Measurements from ENCODE around the gene ERBIN.
A peak's percentile ranks its signal among the peaks of the same experiment; 100 is the strongest.
"Not testable (repeated sequence)": the region's sequence is repeated elsewhere in the genome, so short reads cannot be mapped to it uniquely, and the experiment has no call there.

Gene ERBIN

DNA sequence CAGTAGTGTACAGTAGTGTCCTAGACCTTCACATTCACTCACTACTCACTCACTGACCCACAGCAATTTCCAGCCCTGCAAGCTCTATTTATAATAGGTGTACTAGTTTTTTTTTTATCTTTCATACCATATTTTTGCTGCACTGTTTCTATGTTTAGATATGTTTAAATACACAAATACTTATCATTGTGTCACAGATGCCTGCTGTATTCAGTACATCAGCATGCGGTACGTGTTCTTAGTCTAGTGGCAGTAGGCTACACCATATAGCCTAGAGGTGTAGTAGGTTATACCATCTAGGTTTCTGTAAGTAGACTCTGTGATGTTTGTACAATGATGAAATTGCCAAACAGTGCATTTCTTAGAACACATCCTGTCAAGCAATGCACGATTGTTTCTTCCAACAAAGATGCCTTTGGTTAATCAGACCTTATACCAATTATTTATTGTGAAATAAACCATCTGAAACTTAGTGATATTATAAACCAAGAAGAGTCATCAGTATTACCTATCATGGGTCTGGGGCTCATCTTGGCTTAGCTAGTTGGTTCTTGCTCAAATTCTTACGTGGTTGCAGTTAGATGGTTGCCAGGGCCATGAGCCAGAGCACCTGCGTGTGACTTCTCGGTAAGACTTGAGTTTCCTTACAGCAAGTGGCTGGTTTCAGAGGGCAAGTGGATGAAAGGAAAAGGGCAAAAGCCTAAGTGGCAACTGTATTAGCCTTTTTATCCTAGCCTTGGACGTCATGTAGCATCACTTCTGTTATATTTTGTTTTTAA lies 41.1 kb downstream of the ERBIN start:
- DNase-seq = no peak

DNA sequence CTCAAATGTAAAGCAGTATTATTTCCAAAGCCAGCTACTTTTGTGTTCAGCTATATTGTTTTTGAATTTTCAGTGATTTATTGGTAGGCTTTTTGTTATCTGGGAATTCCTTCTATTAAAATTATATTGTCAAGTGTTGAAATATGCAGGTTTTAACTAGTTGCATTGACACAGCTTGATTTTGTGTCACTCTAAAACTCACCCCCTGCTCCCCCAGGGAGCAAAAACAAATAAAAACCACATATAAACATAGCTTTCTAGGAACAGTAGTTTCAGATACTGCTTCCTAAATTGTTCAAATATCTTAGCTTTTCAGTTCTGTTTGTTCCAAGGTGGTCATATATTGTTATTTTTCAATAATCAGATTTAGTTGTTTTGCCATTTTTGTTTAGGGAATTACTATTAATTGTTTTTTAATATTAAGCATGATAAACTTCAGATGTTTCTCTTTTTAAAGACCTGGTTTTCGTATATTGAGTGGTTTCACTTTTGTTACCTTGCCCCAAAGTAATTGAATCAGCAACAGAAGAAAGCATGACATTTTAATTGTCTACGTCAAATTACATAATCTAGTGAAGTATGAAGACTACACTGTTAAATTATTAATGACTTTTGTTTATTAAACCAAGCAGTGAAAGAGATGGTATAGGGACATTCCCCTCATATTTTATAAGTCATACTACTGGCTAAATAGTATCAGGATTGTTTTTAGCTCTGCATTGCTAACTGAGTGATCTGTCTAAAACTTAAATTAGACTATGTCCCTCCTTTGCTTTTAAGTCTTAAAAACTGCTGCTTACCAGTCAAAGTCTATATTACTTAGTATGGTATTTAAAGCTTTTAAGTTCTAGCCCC lies 43.4 kb downstream of the ERBIN start:
- no peak for DNase-seq

DNA sequence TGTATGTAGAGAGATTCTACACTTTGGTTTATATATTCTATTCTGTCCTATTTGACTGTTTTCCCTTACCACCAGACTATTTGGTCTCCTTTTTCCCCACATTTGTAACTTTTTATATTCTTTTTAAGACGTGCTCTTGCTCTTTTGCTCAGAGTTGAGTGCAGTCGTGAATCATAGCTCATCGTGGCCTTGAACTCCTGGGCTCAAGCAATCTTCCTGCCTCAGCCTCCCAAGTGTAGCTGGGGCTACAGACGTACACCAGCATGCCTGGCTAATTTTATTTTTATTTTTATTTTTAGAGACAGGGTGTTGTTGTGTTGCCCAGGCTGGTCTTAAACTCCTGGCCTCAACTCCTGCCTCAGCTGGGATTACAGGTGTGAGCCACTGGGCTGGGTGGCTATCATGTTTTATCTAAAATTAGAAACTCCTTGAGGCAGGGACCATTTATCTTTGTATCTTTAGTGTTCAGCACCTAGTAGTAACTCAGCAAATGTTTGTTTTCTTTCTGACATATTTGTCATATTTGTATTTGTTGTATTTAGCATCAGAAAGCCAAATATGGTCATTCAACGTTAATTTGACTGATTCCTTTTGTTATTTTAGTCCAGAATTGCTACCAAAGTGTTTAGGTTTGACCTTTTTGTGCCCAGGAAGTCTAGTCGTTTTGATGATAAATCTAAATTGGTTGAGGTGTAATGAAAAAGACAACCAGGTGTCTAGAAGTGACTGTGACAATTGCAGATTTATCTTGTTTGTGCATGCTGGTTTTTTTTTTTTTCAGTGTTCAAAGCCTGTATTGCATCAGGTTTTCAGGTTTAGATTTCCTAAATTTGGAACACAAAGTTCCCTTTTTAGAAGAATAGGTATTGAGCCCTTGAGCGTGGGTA lies 44.3 kb downstream of the ERBIN start:
- no peak for DNase-seq

DNA sequence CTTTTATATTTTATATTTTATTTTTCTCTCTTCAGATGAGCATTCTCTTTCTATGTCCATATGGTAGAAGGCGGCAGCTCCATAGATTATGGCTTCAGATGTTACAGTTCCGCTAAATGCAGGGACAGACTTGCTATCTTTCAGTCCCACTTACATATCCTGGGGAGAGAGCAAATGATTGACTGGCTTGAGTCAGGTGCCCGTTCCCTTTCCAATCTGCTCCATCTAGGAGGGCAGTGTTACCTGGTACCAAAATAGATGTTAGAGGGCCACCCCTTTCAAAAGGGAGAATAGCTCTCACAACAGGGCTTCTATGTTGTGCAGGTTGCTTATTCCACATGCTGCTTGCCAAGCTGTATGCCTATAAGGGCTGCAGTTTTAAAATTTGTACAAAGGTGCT lies 45.3 kb downstream of the ERBIN start:
- no peak for DNase-seq

DNA sequence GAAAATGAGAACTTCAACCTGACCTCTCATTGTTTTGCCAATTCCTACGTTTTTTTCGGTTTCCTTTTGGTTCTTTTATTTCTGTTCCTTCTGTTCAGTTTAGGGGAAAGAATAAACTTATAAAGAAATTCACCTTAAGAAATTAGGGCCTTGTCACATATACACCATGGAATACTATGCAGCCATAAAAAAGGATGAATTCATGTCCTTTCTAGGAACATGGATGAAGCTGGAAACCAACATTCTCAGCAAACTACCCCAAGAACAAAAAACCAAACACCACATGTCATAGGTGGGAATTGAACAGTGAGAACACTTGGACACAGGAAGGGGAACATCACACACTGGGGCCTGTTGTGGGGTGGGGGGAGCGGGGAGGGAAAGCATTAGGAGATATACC lies 46.5 kb downstream of the ERBIN start:
- not testable (repeated sequence) for DNase-seq

DNA sequence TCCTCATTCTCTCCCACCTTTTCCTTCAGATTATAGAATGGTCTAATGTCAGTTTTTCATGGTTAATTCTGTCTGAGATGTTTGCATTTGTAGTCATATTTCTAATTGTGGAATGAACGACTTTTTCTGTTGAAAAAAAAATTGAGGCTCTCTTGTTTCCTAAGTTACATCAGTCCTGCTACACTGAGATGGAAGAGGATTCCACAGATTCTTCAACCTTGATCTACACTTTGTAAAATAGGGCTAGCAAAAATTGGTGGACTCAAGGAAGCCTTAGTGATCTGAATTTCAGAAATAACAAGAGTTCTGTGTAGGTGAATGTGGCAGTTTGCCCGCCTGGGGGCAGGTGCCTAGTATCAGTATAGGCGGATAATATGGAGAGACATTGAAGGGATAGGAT lies 51.9 kb downstream of the ERBIN start:
- no peak for DNase-seq

DNA sequence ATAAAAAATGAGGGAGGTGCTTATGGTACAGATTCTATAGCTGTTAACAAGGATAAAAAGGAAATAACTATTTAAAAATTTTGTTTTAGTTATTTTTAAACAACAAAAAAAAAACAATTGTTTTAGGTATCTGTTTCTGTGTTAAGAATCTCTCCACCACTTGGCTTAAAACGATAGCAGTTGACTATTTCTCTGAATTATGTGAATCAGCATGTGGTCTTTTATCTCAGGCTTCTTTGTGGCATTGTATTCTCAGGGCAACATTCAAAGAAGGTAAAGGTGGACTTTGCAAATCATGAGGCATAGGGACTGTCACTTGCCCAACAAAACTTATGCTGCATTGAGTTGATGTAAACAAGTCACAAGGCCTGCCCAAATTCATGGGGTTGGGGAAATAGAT lies 55.2 kb downstream of the ERBIN start:
- no peak for DNase-seq

DNA sequence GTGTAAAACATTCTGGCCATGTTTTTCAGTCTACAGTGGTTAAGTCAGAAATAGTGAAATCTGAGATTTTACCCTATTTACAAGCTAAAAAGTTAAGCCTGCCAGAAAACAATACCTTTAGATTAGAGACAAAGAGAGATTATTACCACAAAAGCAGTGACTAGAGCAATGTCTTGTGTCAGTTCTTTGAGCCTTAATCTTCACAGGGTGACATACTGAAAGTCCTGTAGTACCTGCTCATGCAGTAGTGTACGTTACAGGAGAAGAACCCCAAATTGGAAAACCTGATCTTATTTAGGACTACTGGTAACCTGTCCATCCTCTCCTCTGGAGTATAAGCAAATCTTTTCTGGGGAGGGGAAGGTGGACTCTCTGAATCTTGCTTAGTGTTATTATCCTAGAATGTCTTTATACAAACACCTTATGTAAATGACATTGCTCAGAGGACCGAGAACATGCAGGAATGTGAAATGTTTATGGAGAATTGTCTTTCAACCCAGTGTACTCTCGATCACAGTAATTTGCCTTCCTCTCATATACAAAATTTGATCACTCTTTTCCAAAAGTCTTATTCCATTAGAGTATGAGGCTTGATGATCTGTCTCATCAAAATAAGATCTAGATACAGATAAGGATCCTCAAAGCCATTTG lies 55.7 kb downstream of the ERBIN start:
- DNase-seq = no peak

DNA sequence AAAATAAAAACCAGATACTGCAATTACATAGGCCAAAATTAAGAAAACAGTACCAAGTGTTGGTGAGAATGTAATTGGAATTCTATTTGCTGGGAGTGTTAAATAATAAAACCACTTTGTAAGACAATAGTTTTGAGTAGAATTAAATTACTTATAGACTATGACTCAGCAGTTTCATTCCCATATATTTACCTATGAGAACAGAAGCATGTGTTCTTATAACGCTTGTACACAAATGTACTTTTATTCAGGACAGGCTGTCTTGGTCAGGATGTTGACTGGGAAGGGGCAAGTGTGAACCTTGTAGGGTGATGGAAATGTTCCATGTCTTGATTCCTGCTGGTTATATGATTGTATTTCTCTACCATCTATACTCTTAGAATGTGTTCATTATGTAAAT lies 56.3 kb downstream of the ERBIN start:
- no peak for DNase-seq

DNA sequence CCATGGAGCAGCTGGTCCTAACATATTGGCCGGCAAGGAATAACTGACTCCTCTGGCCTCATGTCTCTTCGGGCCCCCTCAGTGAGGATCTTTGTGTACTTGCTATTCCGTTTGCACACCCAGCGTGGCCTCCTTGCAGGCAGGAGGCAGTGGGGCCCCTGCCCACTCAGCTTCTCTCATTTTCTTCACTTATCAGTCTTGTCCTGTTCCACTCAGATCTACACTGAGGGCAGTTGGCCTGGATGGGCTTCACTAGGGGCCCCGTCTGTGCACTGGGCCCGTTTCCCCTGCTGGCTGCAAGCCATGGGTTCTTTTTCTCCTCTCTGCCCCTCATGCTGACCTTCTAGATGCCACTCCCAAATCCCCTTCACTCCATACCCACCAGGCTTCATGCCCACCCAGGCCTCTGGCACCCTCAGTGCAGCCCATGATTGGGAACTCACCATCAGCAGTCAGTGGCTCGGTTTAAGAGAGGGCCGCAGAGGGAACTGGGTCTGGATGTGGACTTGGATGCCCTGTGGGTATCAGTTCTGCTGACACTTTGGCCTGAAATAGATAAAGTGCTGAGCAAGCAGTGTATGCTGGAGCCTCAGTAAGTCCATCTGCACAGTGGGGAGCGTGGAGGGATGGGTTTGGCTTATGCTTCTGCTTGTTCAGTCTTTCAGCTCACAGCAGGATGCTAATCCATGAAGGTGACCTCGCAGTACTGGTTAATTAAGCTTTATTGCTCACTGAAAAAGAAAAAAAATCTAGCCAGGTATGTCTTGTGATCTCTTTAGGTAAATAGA lies 57.9 kb downstream of the ERBIN start:
- DNase-seq = no peak

DNA sequence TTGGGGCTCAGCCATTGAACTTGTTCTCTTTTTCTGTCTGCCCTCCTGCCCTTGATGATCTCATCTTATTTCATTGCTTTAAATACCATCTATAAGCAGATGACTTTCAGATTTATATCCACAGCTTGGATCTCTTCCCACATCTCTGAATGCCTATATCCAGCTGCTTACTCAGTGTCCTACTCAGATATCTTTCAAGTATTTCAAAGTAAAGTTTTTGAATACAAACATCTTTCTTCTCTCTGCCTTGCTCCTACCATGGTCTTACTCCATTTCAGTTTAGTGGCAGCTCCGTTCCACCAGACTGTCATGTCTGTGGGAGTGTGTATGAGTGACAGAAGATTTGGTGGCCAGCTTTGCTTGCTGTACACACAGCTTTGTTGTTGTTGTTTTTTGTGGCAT lies 59.7 kb downstream of the ERBIN start:
- peak in 1 of 2 donors; percentile 33 for DNase-seq

DNA sequence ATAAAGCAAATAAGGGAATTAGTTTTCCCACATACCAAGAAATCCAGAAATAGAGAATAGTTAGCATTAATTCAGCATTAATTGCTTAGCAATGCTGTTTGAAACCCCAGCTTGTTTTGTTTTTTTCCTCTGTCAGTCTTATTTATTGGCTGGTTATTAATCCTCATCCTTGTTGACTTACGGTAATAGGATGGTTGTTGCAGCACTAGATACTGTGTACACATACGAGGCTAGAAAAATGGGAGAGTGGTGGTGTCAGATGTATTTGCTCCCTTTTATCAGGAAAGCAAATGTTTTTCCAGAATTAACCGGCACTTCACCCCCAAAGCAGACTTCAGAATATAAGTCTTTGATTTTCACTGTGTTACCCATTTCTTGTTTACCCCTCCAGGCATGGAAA lies 60.4 kb downstream of the ERBIN start:
- DNase-seq = no peak

DNA sequence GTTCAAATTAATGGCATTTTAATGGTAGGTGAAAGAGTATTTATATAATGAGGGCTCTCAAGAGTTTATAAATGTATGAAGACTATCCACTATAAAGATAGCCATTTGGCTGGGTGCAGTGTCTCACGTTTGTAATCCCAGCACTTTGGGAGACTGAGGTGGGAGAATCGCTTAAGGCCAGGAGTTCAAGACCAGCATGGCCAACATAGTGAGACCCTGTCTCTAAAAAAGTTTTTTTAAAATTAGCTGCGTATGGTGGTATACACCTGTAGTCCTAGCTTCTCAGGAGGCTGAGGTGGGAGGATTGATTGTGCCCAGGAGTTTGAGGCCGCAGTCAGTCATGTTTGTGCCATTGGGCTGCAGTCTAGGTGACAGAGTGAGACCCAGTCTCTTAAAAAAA lies 61.6 kb downstream of the ERBIN start:
- no peak for DNase-seq

DNA sequence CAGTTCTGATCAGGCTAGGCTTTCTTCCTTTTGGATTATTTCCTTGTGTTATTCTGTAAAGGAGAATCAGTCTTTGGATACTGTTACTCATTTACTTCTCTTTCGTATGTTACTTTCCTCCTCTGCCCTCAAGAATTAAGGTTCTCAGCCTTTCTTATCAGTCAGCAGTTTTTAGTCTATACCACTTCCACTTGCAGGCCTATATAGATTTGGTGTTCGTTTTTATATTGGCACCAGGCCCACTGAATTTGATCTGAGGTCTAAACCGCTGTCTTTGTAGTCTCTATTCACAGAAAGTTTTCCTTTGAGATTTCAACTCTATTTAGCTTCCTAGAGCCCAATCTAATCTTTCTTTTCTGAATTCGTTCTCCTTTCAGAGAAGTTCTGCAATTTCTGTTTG lies 62.8 kb downstream of the ERBIN start:
- DNase-seq = no peak

DNA sequence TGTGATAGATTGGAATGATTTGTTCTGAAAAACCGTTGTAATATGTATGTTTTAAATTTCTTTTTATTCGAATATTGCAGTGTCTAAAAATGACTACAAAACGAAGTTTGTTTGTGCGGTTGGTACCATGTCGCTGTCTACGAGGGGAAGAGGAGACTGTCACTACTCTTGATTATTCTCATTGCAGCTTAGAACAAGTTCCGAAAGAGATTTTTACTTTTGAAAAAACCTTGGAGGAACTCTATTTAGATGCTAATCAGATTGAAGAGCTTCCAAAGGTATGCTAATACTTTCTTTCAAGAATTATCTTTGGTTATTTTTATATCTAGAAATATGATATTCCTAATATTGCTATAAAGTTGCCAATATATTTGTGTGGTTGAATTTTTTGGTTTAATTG lies 66.3 kb downstream of the ERBIN start:
- no peak for DNase-seq

DNA sequence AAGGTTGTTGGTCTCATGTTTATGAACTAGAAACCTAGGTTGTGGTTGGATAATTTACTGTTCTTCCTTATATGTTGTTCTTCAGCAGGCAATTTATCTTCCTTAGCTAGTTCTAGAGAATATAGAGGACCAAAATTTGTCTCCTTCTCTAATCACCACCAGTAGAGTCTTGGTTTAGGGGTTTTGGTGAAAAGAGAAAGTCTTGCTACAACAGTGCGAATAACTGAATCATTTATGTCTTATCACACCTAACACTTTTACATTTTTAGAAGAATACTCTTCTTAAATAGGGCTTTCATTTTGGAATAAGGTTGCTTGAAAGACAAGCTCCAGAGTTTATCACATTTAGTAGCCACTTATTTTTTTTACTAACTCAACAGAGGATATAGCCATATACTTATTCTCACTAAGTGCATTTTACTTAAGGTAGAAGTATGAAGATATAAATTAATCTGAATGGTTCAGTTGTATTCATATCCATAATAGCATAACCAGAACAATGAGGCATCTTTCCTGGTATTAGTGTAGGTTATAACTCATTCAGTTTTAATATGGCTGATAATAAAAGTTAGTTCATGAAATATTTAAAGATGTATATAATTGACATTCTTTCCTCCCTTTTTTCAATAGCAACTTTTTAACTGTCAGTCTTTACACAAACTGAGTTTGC lies 67.9 kb downstream of the ERBIN start:
- DNase-seq = no peak

DNA sequence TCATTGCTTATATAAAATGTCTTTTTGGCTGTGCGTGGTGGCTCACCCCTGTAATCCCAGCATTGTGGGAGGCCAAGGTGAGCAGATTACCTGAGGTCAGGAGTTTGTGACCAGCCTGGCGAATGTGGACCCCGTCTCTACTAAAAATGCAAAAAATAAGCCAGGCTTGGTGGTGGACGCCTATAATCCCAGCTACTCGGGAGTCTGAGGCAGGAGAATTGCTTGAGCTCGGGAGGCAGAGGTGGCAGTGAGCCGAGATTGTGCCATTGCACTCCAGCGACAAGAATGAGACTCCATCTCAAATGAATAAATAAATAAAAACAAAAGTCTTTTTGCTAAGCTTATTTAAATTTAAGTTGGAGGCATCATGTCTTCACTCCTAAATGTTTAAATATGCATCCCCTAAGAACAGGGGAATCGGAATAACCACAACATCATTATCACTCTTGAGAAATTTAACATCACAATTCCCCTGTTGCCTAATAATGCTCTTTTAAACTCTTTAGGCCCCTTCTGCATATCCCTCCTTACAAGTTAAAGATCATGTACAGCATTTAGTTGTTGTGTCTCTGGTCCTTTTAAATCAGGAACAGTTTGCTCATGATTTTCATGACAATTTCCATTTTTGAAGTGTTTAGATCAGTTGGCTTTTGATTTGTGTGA lies 72.8 kb downstream of the ERBIN start:
- no peak for DNase-seq

DNA sequence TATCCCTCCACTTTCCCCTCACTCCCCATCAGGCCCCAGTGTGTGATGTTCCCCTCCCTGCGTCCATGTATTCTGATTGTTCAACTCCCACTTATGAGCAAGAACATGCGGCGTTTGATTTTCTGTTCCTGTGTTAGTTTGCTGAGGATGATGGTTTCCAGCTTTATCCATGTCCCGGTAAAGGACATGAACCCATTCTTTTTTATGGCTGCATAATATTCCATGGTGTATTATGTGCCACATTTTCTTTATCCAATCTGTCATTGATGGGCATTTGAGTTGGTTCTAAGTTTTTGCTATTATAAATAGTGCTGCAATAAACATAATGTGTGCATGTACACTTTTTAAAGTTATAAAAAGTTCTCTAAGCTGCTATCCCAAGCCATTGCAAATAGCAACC lies 75.6 kb downstream of the ERBIN start:
- DNase-seq = no peak

DNA sequence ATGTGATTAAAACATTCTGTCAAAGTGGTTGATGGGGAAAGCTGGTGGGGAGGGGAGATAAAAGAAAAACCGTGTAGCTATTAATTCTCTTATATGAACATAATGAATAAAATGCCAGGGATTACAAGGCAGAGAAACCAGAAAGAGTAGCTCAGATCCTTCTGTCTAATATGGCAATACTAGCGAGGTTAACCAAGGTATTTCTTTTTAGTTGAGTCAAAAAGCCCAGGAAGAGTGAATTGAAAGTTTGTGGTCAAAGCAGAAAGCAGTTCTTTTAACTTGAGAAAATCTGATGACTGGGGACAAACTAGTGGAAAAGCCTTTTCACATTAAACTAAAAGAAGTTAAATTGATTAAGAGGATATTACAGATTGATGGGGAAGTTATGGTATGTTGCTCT lies 76.0 kb downstream of the ERBIN start:
- no peak for DNase-seq

DNA sequence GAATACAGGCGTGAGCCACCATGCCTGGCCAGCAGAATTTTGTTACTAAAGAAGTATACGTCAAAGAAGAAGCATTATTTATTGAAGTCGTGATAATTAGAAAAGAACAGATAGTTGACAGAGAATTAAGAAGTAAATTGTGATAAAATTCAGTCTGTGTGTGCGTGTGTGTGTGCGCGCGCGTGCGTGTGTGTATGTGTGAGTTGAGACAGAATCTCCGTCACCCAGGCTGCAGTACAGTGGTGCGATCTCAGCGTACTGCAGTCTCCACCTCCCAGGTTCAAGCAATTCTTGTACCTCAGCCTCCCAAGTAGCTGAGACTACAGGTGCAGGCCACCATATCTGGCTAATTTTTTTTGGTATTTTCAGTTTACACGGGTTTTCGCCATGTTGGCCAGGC lies 77.8 kb downstream of the ERBIN start:
- no peak for DNase-seq

DNA sequence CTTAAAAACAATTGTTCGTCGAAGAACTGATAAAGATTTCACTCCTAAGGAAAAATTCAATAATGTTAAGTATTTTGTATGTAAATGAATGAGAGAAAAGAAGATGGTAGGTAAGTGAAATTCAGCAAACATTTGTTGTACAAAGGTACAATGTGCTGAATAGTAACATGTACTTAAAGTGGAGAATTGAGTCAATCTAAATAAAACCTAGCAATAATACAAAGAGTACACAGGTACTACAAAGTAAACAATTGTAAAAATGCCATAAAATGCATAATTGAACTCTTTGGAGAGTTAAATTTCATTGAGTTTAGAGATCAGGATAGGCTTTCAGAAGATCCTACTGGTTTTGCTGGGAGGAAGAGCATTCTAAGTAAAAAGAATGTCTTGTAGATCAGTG lies 82.9 kb downstream of the ERBIN start:
- DNase-seq = no peak

Data from inflammatory macrophage treated with lipopolysaccharide for 1 hour (primary cell).